ENCODE results near the gene CDH20.
A peak's percentile ranks its signal among the peaks of the same experiment; 100 is the strongest.

The CDH20 gene

GRCh38 chr18:61432590-61432989 is 99.4 kb downstream of the CDH20 start:
- no peak for DNase-seq

- DNase-seq: peak; percentile 35
Observed at GRCh38 chr18:61435064-61435652, 101.9 kb downstream of the CDH20 start.

GRCh38 chr18:61443081-61443725 is 110.0 kb downstream of the CDH20 start:
- DNase-seq: no peak

- no peak for DNase-seq
Observed at GRCh38 chr18:61448316-61448715, 115.1 kb downstream of the CDH20 start.

GRCh38 chr18:61459896-61460648 is 126.8 kb downstream of the CDH20 start:
- no peak for DNase-seq

- no peak for DNase-seq
Observed at GRCh38 chr18:61464551-61465142, 131.4 kb downstream of the CDH20 start.

- no peak for DNase-seq
Observed at GRCh38 chr18:61466736-61467135, 133.5 kb downstream of the CDH20 start.

GRCh38 chr18:61470031-61470674 is 136.9 kb downstream of the CDH20 start:
- no peak for DNase-seq

- no peak for DNase-seq
Observed at GRCh38 chr18:61471541-61471940, 138.3 kb downstream of the CDH20 start.

- DNase-seq: no peak
Observed at GRCh38 chr18:61471942-61472341, 138.7 kb downstream of the CDH20 start.

GRCh38 chr18:61474341-61474740 is 141.1 kb downstream of the CDH20 start:
- no peak for DNase-seq

- DNase-seq: no peak
Observed at GRCh38 chr18:61474918-61475317, 141.7 kb downstream of the CDH20 start.

GRCh38 chr18:61475931-61476330 is 142.7 kb downstream of the CDH20 start:
- DNase-seq: peak; percentile 17

- DNase-seq: no peak
Observed at GRCh38 chr18:61489334-61489733, 156.1 kb downstream of the CDH20 start.

- no peak for DNase-seq
Observed at GRCh38 chr18:61496374-61496773, 163.1 kb downstream of the CDH20 start.

- DNase-seq: no peak
Observed at GRCh38 chr18:61497422-61497821, 164.2 kb downstream of the CDH20 start.

- peak; percentile 53 for DNase-seq
Observed at GRCh38 chr18:61502472-61502871, 169.2 kb downstream of the CDH20 start.

- peak; percentile 16 for DNase-seq
Observed at GRCh38 chr18:61503688-61504087, 170.5 kb downstream of the CDH20 start.

GRCh38 chr18:61528961-61529360 is 195.7 kb downstream of the CDH20 start:
- no peak for DNase-seq

GRCh38 chr18:61530681-61531080 is 197.5 kb downstream of the CDH20 start:
- no peak for DNase-seq

GRCh38 chr18:61531182-61531581 is 198.0 kb downstream of the CDH20 start:
- no peak for DNase-seq

GRCh38 chr18:61531891-61532290 is 198.7 kb downstream of the CDH20 start:
- DNase-seq: no peak

- DNase-seq: no peak
Observed at GRCh38 chr18:61535401-61535800, 202.2 kb downstream of the CDH20 start.
